ENCODE data around the gene SPATA13. TPM values are rescaled to one million over a fixed set of nuclear protein-coding genes. Genes with fewer than 3 reads are reported as not detected.
"Not testable (repeated sequence)": the region's sequence is repeated elsewhere in the genome, so short reads cannot be mapped to it uniquely, and the experiment has no call there.

Gene SPATA13
- total RNA-seq, 3 donors from 2014 or later (not counting 1 experiment from before 2014, with no cell fraction given) = 108 to 141 (median 141) TPM

DNA sequence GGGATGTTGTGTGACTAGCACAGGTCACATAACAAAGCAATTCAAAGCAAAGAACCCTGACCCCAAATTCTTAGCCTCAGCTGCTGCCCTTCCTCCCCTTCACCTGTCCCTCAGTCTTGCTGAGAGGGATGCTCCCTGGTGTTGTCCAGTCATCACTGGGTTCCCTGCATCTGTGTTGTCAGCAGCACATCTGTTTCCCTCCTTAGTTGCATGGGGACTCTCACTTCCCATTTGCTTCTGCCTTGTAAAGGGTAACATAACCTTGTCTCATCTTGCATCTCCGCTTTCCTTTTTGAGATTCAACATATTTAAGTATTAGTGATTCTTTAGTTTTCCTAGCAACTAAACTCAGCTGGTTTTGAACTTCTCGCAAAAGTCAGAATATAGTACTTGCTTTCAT is 54.0 kb downstream of the SPATA13 start:
- TF ChIP-seq, protein P1, sequence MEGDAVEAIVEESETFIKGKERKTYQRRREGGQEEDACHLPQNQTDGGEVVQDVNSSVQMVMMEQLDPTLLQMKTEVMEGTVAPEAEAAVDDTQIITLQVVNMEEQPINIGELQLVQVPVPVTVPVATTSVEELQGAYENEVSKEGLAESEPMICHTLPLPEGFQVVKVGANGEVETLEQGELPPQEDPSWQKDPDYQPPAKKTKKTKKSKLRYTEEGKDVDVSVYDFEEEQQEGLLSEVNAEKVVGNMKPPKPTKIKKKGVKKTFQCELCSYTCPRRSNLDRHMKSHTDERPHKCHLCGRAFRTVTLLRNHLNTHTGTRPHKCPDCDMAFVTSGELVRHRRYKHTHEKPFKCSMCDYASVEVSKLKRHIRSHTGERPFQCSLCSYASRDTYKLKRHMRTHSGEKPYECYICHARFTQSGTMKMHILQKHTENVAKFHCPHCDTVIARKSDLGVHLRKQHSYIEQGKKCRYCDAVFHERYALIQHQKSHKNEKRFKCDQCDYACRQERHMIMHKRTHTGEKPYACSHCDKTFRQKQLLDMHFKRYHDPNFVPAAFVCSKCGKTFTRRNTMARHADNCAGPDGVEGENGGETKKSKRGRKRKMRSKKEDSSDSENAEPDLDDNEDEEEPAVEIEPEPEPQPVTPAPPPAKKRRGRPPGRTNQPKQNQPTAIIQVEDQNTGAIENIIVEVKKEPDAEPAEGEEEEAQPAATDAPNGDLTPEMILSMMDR (IDR thresholded peaks at IDR 0.05) = no peak
- ATAC-seq (no peak), DNase-seq (no peak)
- H3K27me3 Mint-ChIP-seq (ENCODE audit: low read depth in 2 of 2) = peaks cover 12 to 18% of the 10 kb centered on the region in 2 donors
- WGBS (ENCODE audit: insufficient coverage) = 88% methylated on average over 1 of the region's 2 CpGs
- H3K36me3 Mint-ChIP-seq = no peaks in the 10 kb centered on the region
- H3K4me1 Mint-ChIP-seq = peaks cover 17 to 38% of the 10 kb centered on the region in 2 donors
- H3K27me3 ChIP-seq (ENCODE audit: control insufficient read depth, insufficient read depth, low read length) = no peaks in the 10 kb centered on the region
- H3K9me3 Mint-ChIP-seq = no peaks in the 10 kb centered on the region
- H3K4me3 ChIP-seq (ENCODE audit: low read length) = no peak overlapping the region
- no peak overlapping the region for H3K27ac ChIP-seq (ENCODE audit: low read length)
- intact Hi-C loops (cut with micrococcal nuclease) = no loop called here
- H3K4me3 Mint-ChIP-seq = no peak overlapping the region
- H3K36me3 ChIP-seq (ENCODE audit: control insufficient read depth, insufficient read depth, low read length) = no peaks in the 10 kb centered on the region
- no peak overlapping the region for H3K27ac Mint-ChIP-seq
- H3K9me3 ChIP-seq (ENCODE audit: control insufficient read depth, insufficient read depth, low read length) = no peaks in the 10 kb centered on the region
- peaks cover 24% of the 10 kb centered on the region for H3K4me1 ChIP-seq (ENCODE audit: control insufficient read depth, insufficient read depth, low read length)

DNA sequence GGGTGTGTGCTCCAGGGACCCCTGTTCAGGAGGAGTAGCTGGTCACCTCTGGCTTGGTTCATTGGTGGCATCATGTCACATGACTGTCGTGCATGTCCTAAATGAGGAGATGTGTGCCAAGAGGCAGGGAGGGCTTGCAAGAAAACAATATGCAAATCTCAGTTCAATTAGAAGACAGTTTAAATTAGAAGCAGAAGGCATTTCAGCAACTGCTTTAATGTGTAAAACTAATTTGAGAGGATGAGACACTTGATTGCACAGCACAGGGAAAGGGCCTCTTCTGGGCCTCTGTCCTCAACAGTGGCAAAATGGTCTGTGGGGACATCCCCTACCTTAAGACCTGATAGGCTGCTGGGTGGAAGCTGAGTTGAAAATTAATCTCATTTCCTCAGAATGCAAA is 54.6 kb downstream of the SPATA13 start:
- 64% methylated on average over 1 of the region's 1 CpG for WGBS (ENCODE audit: insufficient coverage)
- H3K27ac ChIP-seq (ENCODE audit: low read length) = no peak overlapping the region
- Mint-ChIP-seq H3K36me3 (no peaks in the 10 kb centered on the region), H3K4me1 (peaks cover 21 to 38% of the 10 kb centered on the region in 2 donors), H3K9me3 (no peaks in the 10 kb centered on the region), H3K27me3 (ENCODE audit: low read depth in 2 of 2) (peaks cover 9 to 18% of the 10 kb centered on the region in 2 donors), H3K27ac (no peak overlapping the region), H3K4me3 (no peak overlapping the region)
- H3K4me1 ChIP-seq (ENCODE audit: control insufficient read depth, insufficient read depth, low read length) = peaks cover 24% of the 10 kb centered on the region
- intact Hi-C loops (cut with micrococcal nuclease) = no loop called here
- no peaks in the 10 kb centered on the region for H3K9me3 ChIP-seq (ENCODE audit: control insufficient read depth, insufficient read depth, low read length)
- no peaks in the 10 kb centered on the region for H3K27me3 ChIP-seq (ENCODE audit: control insufficient read depth, insufficient read depth, low read length)
- TF ChIP-seq, protein P1 (IDR thresholded peaks at IDR 0.05) = no peak
- no peak for DNase-seq
- no peak overlapping the region for H3K4me3 ChIP-seq (ENCODE audit: low read length)
- no peak for ATAC-seq
- H3K36me3 ChIP-seq (ENCODE audit: control insufficient read depth, insufficient read depth, low read length) = no peaks in the 10 kb centered on the region

DNA sequence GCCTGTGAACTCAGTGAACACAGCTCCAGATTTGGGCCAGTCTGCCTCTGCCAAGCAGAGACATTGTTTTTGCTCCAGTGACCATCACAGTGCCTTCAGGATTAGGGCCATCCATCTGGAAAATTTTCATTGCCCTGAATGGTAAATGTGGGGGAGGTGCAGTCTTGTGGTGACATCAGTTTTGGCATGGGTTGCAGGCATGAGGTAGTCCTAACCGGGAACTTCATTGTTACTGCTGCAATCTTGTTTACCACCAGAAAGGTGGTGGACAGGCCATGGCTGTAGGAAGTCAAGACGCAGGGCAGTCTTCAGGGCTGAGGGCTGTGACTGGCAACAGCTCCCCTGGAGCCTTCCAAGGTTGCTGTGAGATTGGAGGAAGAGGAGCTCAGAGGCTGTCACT is 55.2 kb downstream of the SPATA13 start:
- intact Hi-C loops (cut with micrococcal nuclease) = no loop called here
- Histone ChIP-seq H3K27ac (ENCODE audit: low read length) (no peak overlapping the region), H3K27me3 (ENCODE audit: control insufficient read depth, insufficient read depth, low read length) (no peaks in the 10 kb centered on the region), H3K4me3 (ENCODE audit: low read length) (no peak overlapping the region), H3K4me1 (ENCODE audit: control insufficient read depth, insufficient read depth, low read length) (peaks cover 24% of the 10 kb centered on the region), H3K9me3 (ENCODE audit: control insufficient read depth, insufficient read depth, low read length) (no peaks in the 10 kb centered on the region), H3K36me3 (ENCODE audit: control insufficient read depth, insufficient read depth, low read length) (no peaks in the 10 kb centered on the region)
- ATAC-seq = no peak
- no peaks in the 10 kb centered on the region for H3K9me3 Mint-ChIP-seq
- 94% methylated on average over 2 of the region's 2 CpGs for WGBS (ENCODE audit: insufficient coverage)
- H3K36me3 Mint-ChIP-seq = no peaks in the 10 kb centered on the region
- TF ChIP-seq, protein P1 (IDR thresholded peaks at IDR 0.05) = no peak
- no peak overlapping the region for H3K27ac Mint-ChIP-seq
- DNase-seq = no peak
- H3K4me1 Mint-ChIP-seq = peaks cover 22 to 39% of the 10 kb centered on the region in 2 donors
- H3K4me3 Mint-ChIP-seq = no peak overlapping the region
- peaks cover 9 to 18% of the 10 kb centered on the region in 2 donors for H3K27me3 Mint-ChIP-seq (ENCODE audit: low read depth in 2 of 2)

DNA sequence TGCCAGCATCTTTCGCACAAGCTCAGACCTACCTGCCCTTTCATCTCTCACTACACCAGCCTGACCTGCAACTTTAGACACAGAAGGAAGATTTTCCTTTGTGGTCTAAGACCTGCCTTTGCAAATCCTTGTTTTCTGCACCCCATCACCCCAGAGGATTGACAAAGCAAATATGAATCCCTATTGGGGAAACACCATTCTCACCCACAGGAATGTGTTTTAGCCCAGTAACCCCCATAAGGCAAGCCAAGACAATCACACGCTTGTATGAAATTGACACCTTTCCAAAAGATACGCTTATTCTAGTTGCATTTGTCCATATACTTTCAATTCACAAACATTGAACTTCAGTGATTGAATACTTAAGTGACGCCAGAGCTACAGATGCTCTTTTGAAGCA is 55.7 kb downstream of the SPATA13 start:
- intact Hi-C loops (cut with micrococcal nuclease) = no loop called here
- 94% methylated on average over 4 of the region's 4 CpGs for WGBS (ENCODE audit: insufficient coverage)

DNA sequence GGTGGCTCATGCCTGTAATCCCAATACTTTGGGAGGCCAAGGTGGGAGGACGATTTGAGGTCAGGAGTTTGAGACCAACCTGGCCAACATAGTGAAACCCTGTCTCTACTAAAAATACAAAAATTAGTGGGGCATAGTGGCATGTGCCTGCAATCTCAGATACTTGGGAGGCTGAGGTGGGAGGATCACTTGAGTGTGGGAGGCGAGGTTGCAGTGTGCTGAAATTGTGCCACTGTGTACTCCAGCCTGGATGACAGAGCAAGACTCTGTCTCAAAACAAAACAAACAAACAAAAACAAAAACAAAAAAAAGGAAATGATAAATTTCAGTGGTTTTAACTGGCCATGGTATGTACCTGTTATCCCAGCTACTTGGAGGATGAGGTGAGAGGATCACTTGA is 56.3 kb downstream of the SPATA13 start:
- DNase-seq; H3K36me3 ChIP-seq (ENCODE audit: control insufficient read depth, insufficient read depth, low read length); H3K36me3 Mint-ChIP-seq; ATAC-seq; intact Hi-C loops (cut with micrococcal nuclease); H3K27me3 ChIP-seq (ENCODE audit: control insufficient read depth, insufficient read depth, low read length); H3K27me3 Mint-ChIP-seq (ENCODE audit: low read depth in 2 of 2); H3K4me3 Mint-ChIP-seq; H3K27ac ChIP-seq (ENCODE audit: low read length); H3K9me3 Mint-ChIP-seq; H3K9me3 ChIP-seq (ENCODE audit: control insufficient read depth, insufficient read depth, low read length); H3K4me3 ChIP-seq (ENCODE audit: low read length): not testable (repeated sequence)
- Mint-ChIP-seq H3K27ac (peak overlapping the region; percentile 30 to 83), H3K4me1 (peaks cover 22 to 39% of the 10 kb centered on the region in 2 donors)
- WGBS (ENCODE audit: insufficient coverage) = 89% methylated on average over 2 of the region's 2 CpGs
- H3K4me1 ChIP-seq (ENCODE audit: control insufficient read depth, insufficient read depth, low read length) = peaks cover 24% of the 10 kb centered on the region

More for the DNA sequence above, 55.7 kb downstream of the SPATA13 start:
- Mint-ChIP-seq H3K27me3 (ENCODE audit: low read depth in 2 of 2) (peaks cover 9 to 15% of the 10 kb centered on the region in 2 donors), H3K9me3 (no peaks in the 10 kb centered on the region), H3K4me3 (no peak overlapping the region), H3K27ac (peak overlapping the region in 1 of 2 donors; percentile 83), H3K36me3 (no peaks in the 10 kb centered on the region), H3K4me1 (peaks cover 22 to 39% of the 10 kb centered on the region in 2 donors)
- TF ChIP-seq, protein P1 (IDR thresholded peaks at IDR 0.05) = no peak
- DNase-seq = no peak
- no peaks in the 10 kb centered on the region for H3K27me3 ChIP-seq (ENCODE audit: control insufficient read depth, insufficient read depth, low read length)
- peaks cover 24% of the 10 kb centered on the region for H3K4me1 ChIP-seq (ENCODE audit: control insufficient read depth, insufficient read depth, low read length)
- no peak overlapping the region for H3K27ac ChIP-seq (ENCODE audit: low read length)
- no peaks in the 10 kb centered on the region for H3K9me3 ChIP-seq (ENCODE audit: control insufficient read depth, insufficient read depth, low read length)
- H3K36me3 ChIP-seq (ENCODE audit: control insufficient read depth, insufficient read depth, low read length) = no peaks in the 10 kb centered on the region
- no peak overlapping the region for H3K4me3 ChIP-seq (ENCODE audit: low read length)
- ATAC-seq = no peak

Measured in natural killer cell (primary cell).